Neural progenitor cell (in vitro differentiated cells): ENCODE data around the gene NDST1.

Experiments
- CTCF ChIP-seq: fragments of 200-600 bp; sonication (generic); IDR thresholded peaks from 2 replicates; pipeline ENCODE4 v1.5.1; 2017; ENCODE audit warnings: antibody characterized with exemption, mild to moderate bottlenecking
- EZH2 ChIP-seq: fragments of 200-600 bp; sonication (generic); IDR thresholded peaks from 2 replicates; pipeline ENCODE4 v1.6.1; 2017; ENCODE audit warnings: antibody characterized with exemption, mild to moderate bottlenecking, moderate library complexity
- EZH2phosphoT487 ChIP-seq: fragments of 200-600 bp; sonication (generic); IDR thresholded peaks from 2 replicates; pipeline ENCODE4 v1.6.1; 2017; ENCODE audit warnings: antibody characterized with exemption

DNA sequence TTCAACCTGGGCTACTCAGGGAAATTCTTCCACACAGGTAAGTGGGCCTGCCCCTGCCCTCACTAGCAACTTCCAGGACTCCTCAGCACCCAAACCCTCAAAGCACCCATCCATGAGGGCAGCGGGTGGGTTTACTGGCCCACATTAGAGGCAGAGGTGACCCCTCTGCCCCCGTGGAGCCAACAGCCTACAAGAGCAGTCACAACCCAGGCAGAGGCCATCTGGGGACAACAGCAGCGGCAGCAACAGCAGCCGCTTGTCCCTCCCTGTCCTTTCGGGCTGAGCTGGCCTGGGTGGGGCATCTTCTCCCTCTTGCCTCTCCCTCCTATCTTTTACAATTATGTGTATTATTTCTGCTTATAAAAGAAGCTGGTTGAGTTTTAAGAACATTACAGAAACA, 25.1 kb downstream of the NDST1 start:
- TF ChIP-seq CTCF (no peak), EZH2 (no peak), EZH2phosphoT487 (no peak)
